Mononuclear cell (primary cell): Measurements from ENCODE around the gene HNRNPAB. TPM values are rescaled to one million over a fixed set of nuclear protein-coding genes. Genes with fewer than 3 reads are reported as not detected.
"Not testable (repeated sequence)": the region's sequence is repeated elsewhere in the genome, so short reads cannot be mapped to it uniquely, and the experiment has no call there.

Source experiments
- H3K27me3 ChIP-seq: 2 replicates; pipeline ENCODE4 v1.6.0; 2011; ENCODE audit warnings: low read length, control low read depth; ENCODE audit not compliant: insufficient read depth
- H3K4me1 ChIP-seq: 2 replicates; pipeline ENCODE4 v1.5.1; 2011; ENCODE audit warnings: mild to moderate bottlenecking, low read length, control low read depth; ENCODE audit not compliant: insufficient read depth
- H3K4me3 ChIP-seq: 2 replicates; pipeline ENCODE4 v1.5.1; 2011; ENCODE audit warnings: mild to moderate bottlenecking, low read length, moderate library complexity
- H3K9me3 ChIP-seq: 2 replicates; pipeline ENCODE4 v1.5.1; 2011; ENCODE audit warnings: low read depth, mild to moderate bottlenecking, control low read depth, low read length
- total RNA-seq: library from RNA; depleted of rRNA; stranded (reverse); fragments of >200 nt; gene quantifications from one replicate; pipeline ENCODE4 v1.2.3, GENCODE V29; 2012

Gene HNRNPAB
- total RNA-seq, 1 donor, result 27.0 TPM

DNA sequence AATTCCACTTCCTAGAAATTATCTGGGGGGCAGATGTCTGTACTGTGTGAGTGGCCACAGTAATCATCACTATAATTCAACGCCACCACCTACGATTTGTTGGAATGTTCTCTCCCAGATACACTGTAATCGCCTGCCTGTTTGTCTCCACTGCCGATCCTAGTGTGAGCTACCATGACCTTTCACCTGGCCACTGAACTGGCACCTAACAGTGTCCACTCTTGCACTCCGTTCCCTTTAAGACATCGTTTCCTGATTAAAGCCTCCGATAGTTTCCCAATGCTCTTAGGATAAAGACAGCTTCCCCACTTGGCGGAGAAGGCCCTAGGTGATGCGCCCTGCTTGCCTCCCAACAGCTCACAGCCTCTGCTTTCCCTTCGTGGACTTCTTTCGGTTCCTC lies 24.3 kb downstream of the HNRNPAB start:
- Histone ChIP-seq H3K4me3 (no peak overlapping the region), H3K9me3 (no peaks in the 10 kb centered on the region), H3K4me1 (peaks cover 31% of the 10 kb centered on the region), H3K27me3 (no peaks in the 10 kb centered on the region)

DNA sequence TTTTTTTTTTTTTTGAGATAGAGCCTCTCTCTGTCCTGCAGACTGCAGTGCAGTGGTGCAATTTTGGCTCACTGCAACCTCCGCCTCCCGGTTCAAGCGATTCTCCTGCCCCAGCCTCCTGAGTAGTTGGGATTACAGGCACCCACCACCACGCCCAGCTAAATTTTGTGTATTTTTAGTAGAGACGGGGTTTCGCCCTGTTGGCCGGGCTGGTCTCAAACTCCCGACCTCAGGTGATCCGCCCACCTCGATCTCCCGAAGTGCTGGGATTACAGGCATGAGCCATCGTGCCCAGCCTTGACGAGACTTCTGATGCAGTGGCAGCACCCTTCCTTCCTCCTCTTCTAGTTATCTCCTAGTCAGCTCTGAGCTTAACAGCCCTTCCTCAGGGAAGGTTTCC lies 24.8 kb downstream of the HNRNPAB start:
- H3K9me3 ChIP-seq, H3K4me3 ChIP-seq, H3K27me3 ChIP-seq: not testable (repeated sequence)
- peaks cover 32% of the 10 kb centered on the region for H3K4me1 ChIP-seq

DNA sequence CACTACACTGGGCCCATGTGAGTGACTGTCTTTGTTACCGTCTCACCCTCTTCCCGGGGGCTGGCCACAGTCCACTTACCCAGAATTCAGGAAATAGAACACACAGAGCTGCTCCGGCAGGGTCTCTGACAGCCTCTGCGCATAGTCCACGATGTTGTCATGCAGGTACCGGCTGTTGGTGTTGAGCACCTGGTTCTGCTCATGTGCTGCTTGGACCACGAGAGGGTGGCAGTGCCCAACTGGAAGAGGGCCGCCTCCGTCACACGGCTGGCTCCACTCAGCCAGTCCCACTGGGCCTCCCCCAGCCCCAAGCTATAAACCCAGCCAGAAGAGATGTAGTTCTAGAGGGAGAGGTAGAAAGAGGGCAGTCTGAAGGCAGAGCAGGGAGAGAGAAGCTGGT lies 25.5 kb downstream of the HNRNPAB start:
- no peaks in the 10 kb centered on the region for H3K9me3 ChIP-seq
- peaks cover 40% of the 10 kb centered on the region for H3K4me1 ChIP-seq
- no peaks in the 10 kb centered on the region for H3K27me3 ChIP-seq
- no peak overlapping the region for H3K4me3 ChIP-seq

DNA sequence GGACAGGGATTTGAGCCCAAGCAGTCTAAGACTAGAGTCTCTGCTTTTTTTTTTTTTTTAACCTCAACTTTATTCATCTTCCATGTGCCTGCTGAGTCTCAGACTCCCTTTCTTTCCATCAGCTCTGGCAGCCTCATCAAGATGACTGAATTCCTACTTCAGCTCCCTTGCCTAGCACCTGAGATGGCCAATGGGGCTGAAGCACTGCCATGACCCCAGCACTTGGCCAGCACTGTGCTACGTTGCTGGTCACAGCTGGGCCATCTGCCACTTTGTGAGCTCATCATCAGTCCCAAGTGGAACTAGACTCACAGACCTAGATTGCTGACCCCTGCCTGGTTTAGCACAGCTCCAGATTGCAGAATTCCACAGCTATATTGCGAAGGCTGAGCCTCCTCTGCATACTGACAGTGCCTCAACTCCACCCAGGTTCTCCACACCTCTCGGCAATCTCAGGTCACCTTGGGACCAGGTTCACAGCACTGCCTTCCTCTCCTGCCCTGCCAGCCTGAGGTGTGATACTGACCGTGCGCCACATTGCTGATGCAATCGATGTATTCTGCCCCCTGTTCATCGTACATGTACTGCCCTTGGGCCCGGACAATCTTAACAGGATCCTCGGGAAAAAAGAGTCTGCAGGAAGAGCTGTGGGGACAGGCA lies 26.7 kb downstream of the HNRNPAB start:
- H3K27me3 ChIP-seq, result no peaks in the 10 kb centered on the region
- no peak overlapping the region for H3K4me3 ChIP-seq
- peaks cover 50% of the 10 kb centered on the region for H3K4me1 ChIP-seq

DNA sequence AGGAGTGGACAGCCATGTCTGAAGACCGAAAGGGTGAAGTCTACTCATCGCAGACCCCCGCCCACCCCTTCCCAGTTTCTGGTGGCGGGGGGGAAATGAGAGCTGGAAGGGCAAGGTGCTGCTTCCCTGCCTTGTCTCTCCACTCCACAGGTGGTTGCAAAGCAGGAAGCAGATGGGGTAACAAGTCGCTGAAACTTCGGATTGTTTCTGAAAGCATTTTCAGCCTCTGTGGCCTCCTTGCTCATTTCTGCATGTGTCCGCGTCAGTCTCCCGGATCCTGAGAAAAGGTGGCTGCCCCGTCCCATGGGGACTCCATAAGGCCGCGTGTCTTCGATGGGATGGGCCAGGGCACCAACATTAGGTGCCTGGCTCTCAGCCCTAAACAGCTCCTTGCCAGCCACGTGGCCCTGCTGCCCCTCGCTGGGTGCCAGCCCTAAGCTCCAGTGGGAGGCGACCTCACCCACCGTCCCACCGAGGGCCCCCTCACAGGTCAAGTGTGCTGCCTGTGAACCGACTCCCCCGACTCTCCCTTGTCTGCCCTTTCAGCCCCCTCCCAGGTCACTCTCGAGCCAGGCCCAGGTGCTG lies 27.3 kb downstream of the HNRNPAB start:
- H3K9me3 ChIP-seq, result no peaks in the 10 kb centered on the region
- H3K27me3 ChIP-seq, result no peaks in the 10 kb centered on the region
- H3K4me3 ChIP-seq, result peak overlapping the region; percentile 74
- peaks cover 56% of the 10 kb centered on the region for H3K4me1 ChIP-seq

More for the DNA sequence above, 26.7 kb downstream of the HNRNPAB start:
- H3K9me3 ChIP-seq, result no peaks in the 10 kb centered on the region

DNA sequence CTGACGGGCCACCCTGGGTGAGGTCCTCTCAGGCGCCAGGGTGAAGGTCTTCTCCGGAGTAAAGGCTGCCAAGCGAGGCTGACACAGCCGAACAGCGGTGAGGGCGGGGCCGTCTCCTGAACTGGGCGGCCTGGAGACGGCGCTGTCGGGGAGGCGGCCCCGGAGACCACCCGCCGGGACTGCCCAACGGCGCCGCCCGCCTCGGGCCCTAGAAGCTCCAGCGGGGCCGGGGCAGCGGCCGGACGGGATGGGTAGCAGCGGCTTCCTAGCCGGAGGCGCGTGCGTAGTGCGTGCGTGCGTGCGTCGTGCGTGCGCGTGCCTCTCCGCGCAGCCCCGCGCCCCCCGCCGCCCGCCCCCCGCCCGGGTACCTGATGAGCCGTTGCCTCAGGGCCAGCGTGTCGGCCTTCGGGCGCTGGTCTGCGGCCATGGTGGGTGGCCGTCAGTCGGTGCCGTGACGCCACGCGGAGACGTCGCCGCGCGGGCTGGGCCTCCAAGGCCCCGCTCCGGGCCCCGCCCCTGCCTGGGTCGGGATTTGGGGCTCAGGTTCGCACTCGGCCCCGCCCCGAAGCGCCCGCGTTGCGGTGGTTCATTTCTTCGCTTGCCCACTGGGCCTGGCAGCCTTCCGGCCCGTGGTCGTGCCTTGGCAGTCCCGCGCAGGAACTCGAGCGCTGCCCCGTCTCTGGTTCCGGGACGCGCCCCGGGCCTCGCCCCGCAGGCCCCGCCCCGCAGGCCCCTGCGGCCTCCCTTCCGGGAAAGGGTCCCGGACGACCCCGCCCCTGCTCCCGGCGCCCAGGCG lies 28.0 kb downstream of the HNRNPAB start, which contains the start of gene PHYKPL:
PHYKPL (minus strand) TSS at position 679 of the 796 bp plus-strand sequence; CDS start at position 427, 252 bp downstream.
- H3K9me3 ChIP-seq, result no peaks in the 10 kb centered on the region
- H3K27me3 ChIP-seq, result no peaks in the 10 kb centered on the region
- H3K4me3 ChIP-seq, result peak within 1 kb of the TSS; percentile 74
- peaks cover 63% of the 10 kb centered on the region for H3K4me1 ChIP-seq

DNA sequence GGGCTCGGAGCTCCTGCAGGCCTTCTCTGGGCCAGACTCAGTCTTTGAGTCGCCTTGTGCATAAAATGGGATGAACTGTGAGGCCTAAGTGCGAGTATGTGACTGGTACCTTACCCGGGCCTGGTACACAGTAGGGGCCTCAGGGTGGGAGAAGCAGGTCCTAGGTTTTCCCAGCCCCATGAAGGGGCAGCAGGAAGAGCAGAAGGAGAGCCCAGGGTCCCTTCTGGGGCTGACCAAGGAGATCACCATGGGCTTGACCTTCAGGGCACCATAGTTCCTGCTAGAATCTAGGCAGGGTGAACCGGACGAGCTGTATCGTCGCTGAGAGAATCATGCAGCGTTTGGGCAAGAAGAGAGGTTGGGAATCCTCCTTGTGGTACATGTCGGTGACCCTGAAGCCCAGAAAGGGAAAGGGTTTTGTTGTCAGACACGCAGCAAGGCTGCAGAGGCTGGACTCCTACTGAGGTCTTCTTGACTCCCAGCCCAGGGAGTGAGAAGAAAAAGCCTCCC lies 28.6 kb downstream of the HNRNPAB start:
- Histone ChIP-seq H3K9me3 (no peaks in the 10 kb centered on the region), H3K27me3 (no peaks in the 10 kb centered on the region), H3K4me1 (peaks cover 69% of the 10 kb centered on the region), H3K4me3 (peak overlapping the region; percentile 74)

DNA sequence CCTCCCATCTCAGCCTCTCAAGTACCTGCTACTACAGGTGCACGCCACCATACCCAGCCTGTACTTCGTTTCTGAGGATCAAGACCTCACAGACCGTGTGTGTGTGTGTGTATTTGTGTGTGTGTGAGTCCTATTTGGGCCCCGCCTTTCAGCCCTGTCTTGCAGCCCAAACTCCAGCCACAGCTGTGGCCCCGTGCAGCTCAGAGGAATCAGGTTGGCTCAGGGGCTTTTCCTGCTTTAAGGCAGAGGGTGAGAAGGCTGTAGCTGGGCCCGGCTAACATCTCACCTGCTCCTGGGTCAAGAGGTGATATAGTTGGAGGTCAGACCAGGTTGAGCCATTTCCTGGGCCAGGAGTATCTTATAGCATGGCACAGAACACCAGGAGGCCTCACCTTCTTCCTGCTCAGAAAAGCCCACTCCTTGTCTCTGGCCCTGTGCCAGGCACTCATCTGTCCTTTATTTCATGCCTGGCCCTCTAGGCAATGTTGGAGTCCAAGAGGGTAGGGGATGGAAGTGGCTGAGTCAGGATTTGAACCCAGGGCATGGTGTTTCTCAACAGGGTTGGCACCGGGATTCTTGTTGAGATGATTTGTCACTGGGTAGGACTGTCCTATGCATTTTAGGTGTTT lies 29.9 kb downstream of the HNRNPAB start:
- H3K4me3 ChIP-seq, result no peak overlapping the region
- H3K27me3 ChIP-seq, result no peaks in the 10 kb centered on the region
- no peaks in the 10 kb centered on the region for H3K9me3 ChIP-seq
- H3K4me1 ChIP-seq, result peaks cover 82% of the 10 kb centered on the region

DNA sequence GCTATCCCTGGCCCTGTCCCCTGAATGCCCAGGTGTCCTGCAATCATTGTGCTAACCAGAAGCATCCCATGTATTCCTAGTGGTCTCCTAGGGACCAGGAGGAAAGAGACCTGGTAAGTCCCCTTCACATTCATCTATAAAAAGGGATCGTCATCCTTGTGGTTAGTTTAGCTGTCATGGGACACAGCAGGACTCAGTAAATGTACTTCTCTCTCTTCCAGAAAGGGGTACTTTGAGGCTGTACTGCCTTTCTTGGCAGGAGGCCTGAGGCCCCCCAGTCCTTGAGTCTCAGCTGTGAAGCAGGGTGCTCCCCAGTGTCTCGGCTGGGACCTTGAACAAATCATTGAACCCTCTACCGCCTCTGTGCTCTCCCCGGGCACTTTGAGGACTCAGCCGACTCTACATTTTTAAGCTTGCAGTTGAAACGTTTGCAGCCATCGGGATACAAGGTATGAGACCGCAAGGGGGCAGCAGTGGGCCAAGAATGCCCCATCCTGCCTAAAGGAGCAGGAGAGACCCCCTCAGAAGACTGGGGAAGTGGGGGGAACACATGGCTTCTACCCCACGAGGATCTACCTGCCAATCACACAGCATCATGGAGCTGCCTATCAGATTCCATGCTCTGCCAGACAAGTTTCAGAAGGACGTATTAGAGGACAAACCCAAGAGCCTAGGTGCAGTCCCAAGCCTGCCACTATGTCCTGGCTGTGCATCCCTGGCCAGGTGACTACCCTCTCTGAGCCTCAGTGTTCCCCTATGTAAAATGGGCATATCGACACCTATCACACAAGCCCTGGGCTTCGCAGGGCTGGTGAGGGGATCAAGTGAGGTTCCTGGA lies 30.6 kb downstream of the HNRNPAB start:
- no peak overlapping the region for H3K4me3 ChIP-seq
- no peaks in the 10 kb centered on the region for H3K9me3 ChIP-seq
- H3K27me3 ChIP-seq, result no peaks in the 10 kb centered on the region
- peaks cover 86% of the 10 kb centered on the region for H3K4me1 ChIP-seq

DNA sequence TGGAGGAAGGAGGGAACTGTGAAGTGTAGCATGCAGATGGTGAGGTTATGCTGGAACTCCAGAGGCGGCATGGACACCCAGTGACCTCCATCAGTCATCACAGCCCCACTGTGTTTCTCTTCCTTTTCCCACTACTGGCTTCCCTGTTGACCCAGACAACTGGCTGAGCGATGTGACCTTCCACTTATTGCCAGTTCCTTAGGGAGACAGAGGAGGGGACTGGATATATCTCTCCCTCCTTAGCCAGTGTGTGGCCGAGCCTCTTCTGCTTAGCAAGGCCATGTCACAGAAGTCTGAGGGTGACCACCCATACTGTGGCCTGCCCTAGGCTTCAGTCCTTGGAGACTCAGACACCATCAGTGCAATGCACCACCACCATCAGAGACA lies 31.2 kb downstream of the HNRNPAB start:
- no peak overlapping the region for H3K4me3 ChIP-seq
- no peaks in the 10 kb centered on the region for H3K9me3 ChIP-seq
- peaks cover 86% of the 10 kb centered on the region for H3K4me1 ChIP-seq
- H3K27me3 ChIP-seq, result no peaks in the 10 kb centered on the region

DNA sequence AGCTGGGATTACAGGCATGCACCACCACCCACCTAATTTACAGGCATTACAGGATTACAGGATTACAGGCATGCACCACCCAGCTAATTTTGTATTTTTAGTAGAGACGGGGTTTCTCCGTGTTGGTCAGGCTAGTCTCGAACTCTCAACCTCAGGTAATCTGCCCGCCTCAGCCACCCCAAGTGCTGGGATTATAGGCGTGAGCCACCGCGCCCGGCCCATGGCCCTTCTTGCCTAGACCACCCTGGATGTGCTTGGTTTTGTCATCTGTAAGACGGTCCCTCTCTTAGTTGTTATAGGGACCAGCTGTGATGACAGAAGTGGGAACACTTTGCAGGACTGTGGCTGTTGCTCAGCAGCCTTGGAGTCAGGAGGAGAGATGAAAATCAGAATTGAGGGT lies 31.8 kb downstream of the HNRNPAB start:
- Histone ChIP-seq H3K27me3 (no peaks in the 10 kb centered on the region), H3K4me1 (peaks cover 86% of the 10 kb centered on the region), H3K4me3 (no peak overlapping the region), H3K9me3 (no peaks in the 10 kb centered on the region)

DNA sequence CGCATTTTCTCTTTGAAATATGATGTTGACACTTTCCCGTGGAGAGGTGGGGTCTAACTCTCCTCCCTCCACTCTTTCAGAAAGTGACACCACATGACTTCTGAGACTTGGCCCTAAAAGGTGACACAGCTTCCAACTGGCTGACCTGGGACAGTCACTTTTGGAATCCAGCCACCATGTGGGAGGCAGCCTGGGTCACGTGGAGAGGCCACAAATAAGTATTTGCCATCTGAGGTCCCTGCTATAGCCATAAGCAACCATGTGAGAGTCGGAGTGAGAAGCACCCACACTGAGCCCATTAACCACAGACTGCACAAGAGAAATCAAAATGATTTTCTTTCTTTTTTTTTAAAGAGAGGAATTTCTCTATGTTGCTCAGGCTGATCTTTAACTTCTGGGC lies 32.3 kb downstream of the HNRNPAB start:
- H3K4me1 ChIP-seq, result peaks cover 86% of the 10 kb centered on the region
- no peaks in the 10 kb centered on the region for H3K27me3 ChIP-seq
- H3K4me3 ChIP-seq, result no peak overlapping the region
- H3K9me3 ChIP-seq, result no peaks in the 10 kb centered on the region

DNA sequence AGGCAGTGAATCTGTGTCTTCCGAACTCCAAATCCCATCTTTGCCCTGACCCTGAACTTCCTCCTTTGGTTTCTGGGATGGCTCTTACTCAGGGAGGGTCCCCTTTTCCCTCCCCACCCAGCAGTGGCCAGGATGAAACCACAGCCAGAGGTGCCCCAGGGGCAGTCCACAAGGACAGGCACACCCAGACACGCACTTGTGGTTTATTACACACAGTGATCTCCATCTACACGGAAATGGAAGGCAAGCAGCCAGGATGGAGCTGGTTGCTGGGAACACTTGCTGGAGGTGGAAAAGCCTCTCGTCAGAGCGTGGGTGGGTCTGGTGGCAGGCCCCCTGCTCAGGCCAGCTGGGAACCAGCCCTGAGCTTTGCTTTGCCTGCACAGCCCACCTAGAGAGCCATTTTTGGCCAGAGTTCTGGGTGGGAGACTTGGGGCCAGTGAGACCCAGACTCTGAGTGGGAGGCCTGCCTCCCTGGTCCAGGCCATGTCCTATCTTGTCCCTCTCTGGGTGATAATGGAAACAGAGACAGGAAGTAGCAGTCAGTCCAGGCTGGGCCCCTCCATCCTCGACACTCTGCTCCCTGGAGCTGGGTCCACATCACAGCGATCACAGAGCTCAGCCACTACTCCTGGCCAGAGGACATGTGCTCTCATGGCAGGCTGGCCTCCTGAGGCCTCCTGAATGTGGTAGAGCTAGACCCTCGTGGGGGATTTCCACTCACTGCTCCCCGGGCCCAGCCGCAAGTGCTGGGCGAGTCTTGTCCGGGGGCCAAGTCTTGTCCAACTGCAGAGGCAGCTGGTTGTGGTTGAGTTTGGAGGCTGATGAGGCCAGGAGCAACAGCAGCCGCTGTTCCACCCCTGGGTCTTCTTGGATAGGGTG lies 33.3 kb downstream of the HNRNPAB start:
- Histone ChIP-seq H3K4me3 (no peak overlapping the region), H3K27me3 (no peaks in the 10 kb centered on the region), H3K9me3 (no peaks in the 10 kb centered on the region), H3K4me1 (peaks cover 92% of the 10 kb centered on the region)

DNA sequence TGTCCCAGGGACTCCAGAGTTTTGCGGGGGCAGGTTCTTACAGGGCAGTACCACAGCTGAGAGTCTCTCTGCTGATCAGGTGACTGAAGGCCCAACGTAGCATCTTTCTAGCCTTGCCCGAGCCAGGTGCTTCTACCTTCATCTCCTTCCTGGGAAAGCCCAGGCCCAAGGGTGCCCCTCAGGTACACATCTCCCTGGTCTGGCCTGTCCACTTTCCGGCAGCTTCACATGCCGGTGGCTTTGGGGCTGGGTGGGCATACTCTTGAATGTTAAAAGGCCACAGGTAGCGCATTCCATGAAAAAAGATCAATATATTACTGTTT lies 33.9 kb downstream of the HNRNPAB start:
- H3K27me3 ChIP-seq, result no peaks in the 10 kb centered on the region
- H3K4me1 ChIP-seq, result peaks cover 89% of the 10 kb centered on the region
- no peaks in the 10 kb centered on the region for H3K9me3 ChIP-seq
- H3K4me3 ChIP-seq, result no peak overlapping the region
